Skeletal muscle cell (primary cell): ENCODE results near the gene MR1.
A peak's percentile ranks its signal among the peaks of the same experiment; 100 is the strongest.

Experiments used
- DNase-seq: peaks from one replicate; pipeline ENCODE4 v3.0.0-alpha.2; 2010; ENCODE audit warnings: low read depth
- H3K4me3 ChIP-seq: 2 replicates; pipeline ENCODE4 v1.5.1; 2011; ENCODE audit warnings: low read depth, mild to moderate bottlenecking, control low read depth, low read length, moderate library complexity

Gene MR1

GRCh38 chr1:181088079-181089016 is 54.6 kb downstream of the MR1 start, which contains the start of gene IER5:
TSS of gene IER5 (plus strand) at chr1:181088700. CDS start at chr1:181088903, 203 bp downstream.
- peak within 1 kb of the TSS; percentile 78 for H3K4me3 ChIP-seq
- peak; percentile 83 for DNase-seq

- DNase-seq, result no peak
- peak overlapping the region; percentile 78 for H3K4me3 ChIP-seq
Measured at GRCh38 chr1:181089017-181089675, 55.4 kb downstream of the MR1 start.

- H3K4me3 ChIP-seq, result peak overlapping the region; percentile 78
- DNase-seq, result no peak
Measured at GRCh38 chr1:181089676-181090544, 56.1 kb downstream of the MR1 start.

- no peak for DNase-seq
Measured at GRCh38 chr1:181090641-181091126, 56.9 kb downstream of the MR1 start.

GRCh38 chr1:181091309-181092040 is 57.7 kb downstream of the MR1 start:
- no peak for DNase-seq
- H3K4me3 ChIP-seq, result peak overlapping the region; percentile 78

More at GRCh38 chr1:181090641-181091126, 56.9 kb downstream of the MR1 start:
- H3K4me3 ChIP-seq, result peak overlapping the region; percentile 78

GRCh38 chr1:181092056-181092455 is 58.3 kb downstream of the MR1 start:
- DNase-seq, result no peak
- peak overlapping the region; percentile 78 for H3K4me3 ChIP-seq

- DNase-seq, result no peak
- H3K4me3 ChIP-seq, result peak overlapping the region; percentile 78
Measured at GRCh38 chr1:181092883-181093458, 59.2 kb downstream of the MR1 start.

GRCh38 chr1:181094416-181095212 is 60.8 kb downstream of the MR1 start:
- H3K4me3 ChIP-seq, result peak overlapping the region; percentile 0
- peak; percentile 93 for DNase-seq

- no peak for DNase-seq
- H3K4me3 ChIP-seq, result no peak overlapping the region
Measured at GRCh38 chr1:181095260-181095659, 61.5 kb downstream of the MR1 start.

- no peak for DNase-seq
- H3K4me3 ChIP-seq, result no peak overlapping the region
Measured at GRCh38 chr1:181095763-181096184, 62.0 kb downstream of the MR1 start.

GRCh38 chr1:181097242-181097641 is 63.5 kb downstream of the MR1 start:
- no peak overlapping the region for H3K4me3 ChIP-seq
- DNase-seq, result no peak

- H3K4me3 ChIP-seq, result no peak overlapping the region
- peak; percentile 45 for DNase-seq
Measured at GRCh38 chr1:181099152-181100014, 65.6 kb downstream of the MR1 start.

- no peak for DNase-seq
- H3K4me3 ChIP-seq, result no peak overlapping the region
Measured at GRCh38 chr1:181100015-181100905, 66.5 kb downstream of the MR1 start.

GRCh38 chr1:181100934-181101333 is 67.2 kb downstream of the MR1 start:
- H3K4me3 ChIP-seq, result no peak overlapping the region
- DNase-seq, result no peak

GRCh38 chr1:181101581-181102226 is 67.9 kb downstream of the MR1 start:
- no peak overlapping the region for H3K4me3 ChIP-seq
- DNase-seq, result no peak
